Sigmoid colon (tissue), 4 donors: Measurements from ENCODE around the gene NF2.

Source experiments
- POLR2A ChIP-seq, 2 donors: fragments of 450-650 bp; IDR thresholded peaks; one replicate each; pipeline ENCODE4 v1.6.1; 2016; ENCODE audit warnings: antibody characterized with exemption in 2 of 2, mild to moderate bottlenecking in 2 of 2, moderate library complexity in 2 of 2
- POLR2AphosphoS5 ChIP-seq, 4 donors: sonication (generic); formaldehyde crosslinking; IDR thresholded peaks; one replicate each; pipeline ENCODE4 v1.6.1; 2017; ENCODE audit warnings: antibody characterized with exemption in 4 of 4
- TF ChIP-seq, protein P1 (sequence below), 4 experiments: fragments of 450-650 bp in 3 of 4; fragments of 200-600 bp in 1 of 4; IDR thresholded peaks; one replicate each; pipeline ENCODE4 v1.5.1; 2016 to 2019; ENCODE audit warnings: antibody characterized with exemption in 4 of 4, mild to moderate bottlenecking in 3 of 4, moderate library complexity in 2 of 4

DNA sequence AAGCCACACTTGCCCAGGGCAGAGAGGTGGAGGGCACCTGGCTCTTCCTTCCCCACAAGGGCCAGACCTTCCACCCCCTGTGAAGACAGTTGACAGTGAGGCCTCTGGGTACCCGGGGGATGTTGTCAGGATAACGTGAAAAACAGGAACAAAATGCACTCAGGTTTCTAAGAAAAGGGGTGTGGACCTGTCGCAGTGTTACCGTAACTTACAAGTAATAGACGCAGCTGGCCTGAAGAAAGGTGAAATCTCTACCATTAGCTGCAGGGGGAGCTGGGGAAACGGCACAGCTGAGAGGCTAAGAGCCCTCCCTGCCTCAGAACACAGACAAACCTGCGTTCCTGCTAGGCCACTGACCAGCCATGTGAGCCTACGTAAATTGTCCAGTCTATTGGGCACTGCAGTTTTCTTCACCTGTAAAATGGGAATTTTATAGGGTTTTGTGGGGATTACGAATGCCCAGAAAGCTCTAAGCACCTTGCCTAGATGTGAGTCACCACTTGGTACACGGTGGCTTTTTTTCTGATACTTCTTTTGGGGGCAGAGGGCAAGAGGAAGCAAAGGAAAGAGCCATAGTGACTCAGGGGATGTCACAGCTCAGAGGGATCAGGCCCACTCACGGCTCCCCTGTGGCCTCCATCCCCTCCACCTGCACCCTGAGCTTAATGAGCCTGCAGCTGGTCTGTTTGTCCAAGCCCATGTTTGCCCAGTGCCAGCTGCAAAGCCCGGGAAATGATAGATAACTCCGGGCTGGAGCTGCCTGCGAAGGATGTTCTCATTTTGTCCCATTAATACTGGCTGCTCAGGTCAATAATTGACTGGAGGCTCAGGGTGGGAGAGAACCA lies 97.9 kb downstream of the NF2 start:
- TF ChIP-seq, protein P1, sequence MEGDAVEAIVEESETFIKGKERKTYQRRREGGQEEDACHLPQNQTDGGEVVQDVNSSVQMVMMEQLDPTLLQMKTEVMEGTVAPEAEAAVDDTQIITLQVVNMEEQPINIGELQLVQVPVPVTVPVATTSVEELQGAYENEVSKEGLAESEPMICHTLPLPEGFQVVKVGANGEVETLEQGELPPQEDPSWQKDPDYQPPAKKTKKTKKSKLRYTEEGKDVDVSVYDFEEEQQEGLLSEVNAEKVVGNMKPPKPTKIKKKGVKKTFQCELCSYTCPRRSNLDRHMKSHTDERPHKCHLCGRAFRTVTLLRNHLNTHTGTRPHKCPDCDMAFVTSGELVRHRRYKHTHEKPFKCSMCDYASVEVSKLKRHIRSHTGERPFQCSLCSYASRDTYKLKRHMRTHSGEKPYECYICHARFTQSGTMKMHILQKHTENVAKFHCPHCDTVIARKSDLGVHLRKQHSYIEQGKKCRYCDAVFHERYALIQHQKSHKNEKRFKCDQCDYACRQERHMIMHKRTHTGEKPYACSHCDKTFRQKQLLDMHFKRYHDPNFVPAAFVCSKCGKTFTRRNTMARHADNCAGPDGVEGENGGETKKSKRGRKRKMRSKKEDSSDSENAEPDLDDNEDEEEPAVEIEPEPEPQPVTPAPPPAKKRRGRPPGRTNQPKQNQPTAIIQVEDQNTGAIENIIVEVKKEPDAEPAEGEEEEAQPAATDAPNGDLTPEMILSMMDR (IDR thresholded peaks at IDR 0.05) = no peak
- TF ChIP-seq POLR2A (IDR thresholded peaks at IDR 0.05) (no peak), POLR2AphosphoS5 (IDR thresholded peaks at IDR 0.05) (no peak)
